GM08714 (cell line): ENCODE measurements around the gene EPHB4.

ENCODE experiments used
- H3K4me3 ChIP-seq: fragments of 200-500 bp; sonication (Bioruptor generic); 2 replicates; pipeline ENCODE4 v1.5.1; 2014; ENCODE audit warnings: mild to moderate bottlenecking, low read length, inconsistent platforms
- ZNF274 ChIP-seq: IDR thresholded peaks from 2 replicates; pipeline ENCODE4 v1.6.1; 2012; ENCODE audit warnings: mild to moderate bottlenecking, low read depth, low read length

The EPHB4 gene

GRCh38 chr7:100799037-100799896 is 28.1 kb downstream of the EPHB4 start:
- no peak overlapping the region for H3K4me3 ChIP-seq

GRCh38 chr7:100794741-100795140 is 32.6 kb downstream of the EPHB4 start:
- TF ChIP-seq ZNF274 = no peak

More at GRCh38 chr7:100799037-100799896, 28.1 kb downstream of the EPHB4 start:
- no peak for TF ChIP-seq ZNF274

GRCh38 chr7:100793806-100794660 is 33.3 kb downstream of the EPHB4 start:
- H3K4me3 ChIP-seq = no peak overlapping the region

More at GRCh38 chr7:100794741-100795140, 32.6 kb downstream of the EPHB4 start:
- H3K4me3 ChIP-seq = no peak overlapping the region

GRCh38 chr7:100791881-100792666 is 35.2 kb downstream of the EPHB4 start:
- H3K4me3 ChIP-seq = no peak overlapping the region
- no peak for TF ChIP-seq ZNF274

More at GRCh38 chr7:100793806-100794660, 33.3 kb downstream of the EPHB4 start:
- TF ChIP-seq ZNF274 = no peak

GRCh38 chr7:100789055-100789454 is 38.3 kb downstream of the EPHB4 start:
- no peak for TF ChIP-seq ZNF274

GRCh38 chr7:100786323-100786722 is 41.0 kb downstream of the EPHB4 start:
- H3K4me3 ChIP-seq = no peak overlapping the region
- no peak for TF ChIP-seq ZNF274

More at GRCh38 chr7:100789055-100789454, 38.3 kb downstream of the EPHB4 start:
- no peak overlapping the region for H3K4me3 ChIP-seq

- H3K4me3 ChIP-seq = no peak overlapping the region
- TF ChIP-seq ZNF274 = no peak
These were observed 41.4 kb downstream of the EPHB4 start for GRCh38 chr7:100785878-100786277.

GRCh38 chr7:100783804-100784203 is 43.5 kb downstream of the EPHB4 start:
- no peak for TF ChIP-seq ZNF274
- no peak overlapping the region for H3K4me3 ChIP-seq

- no peak overlapping the region for H3K4me3 ChIP-seq
- TF ChIP-seq ZNF274 = no peak
These were observed 46.1 kb downstream of the EPHB4 start for GRCh38 chr7:100781255-100781654.

- no peak overlapping the region for H3K4me3 ChIP-seq
- TF ChIP-seq ZNF274 = no peak
These were observed 48.0 kb downstream of the EPHB4 start for GRCh38 chr7:100779359-100779758.

GRCh38 chr7:100778061-100778621 is 49.2 kb downstream of the EPHB4 start:
- TF ChIP-seq ZNF274 = no peak

GRCh38 chr7:100773491-100773890 is 53.8 kb downstream of the EPHB4 start:
- no peak for TF ChIP-seq ZNF274
- H3K4me3 ChIP-seq = no peak overlapping the region

More at GRCh38 chr7:100778061-100778621, 49.2 kb downstream of the EPHB4 start:
- H3K4me3 ChIP-seq = no peak overlapping the region

- H3K4me3 ChIP-seq = no peak overlapping the region
- no peak for TF ChIP-seq ZNF274
These were observed 58.5 kb downstream of the EPHB4 start for GRCh38 chr7:100768784-100769183.
